Cerebellar cortex (tissue), 1 donor: Measurements from ENCODE around the gene STPG1.
"Not testable (repeated sequence)": the region's sequence is repeated elsewhere in the genome, so short reads cannot be mapped to it uniquely, and the experiment has no call there.

Experiments used
- DNase-seq: peaks from one replicate; pipeline ENCODE4 v3.0.0-alpha.2; 2015; ENCODE audit warnings: low spot score

The STPG1 gene, protein sequence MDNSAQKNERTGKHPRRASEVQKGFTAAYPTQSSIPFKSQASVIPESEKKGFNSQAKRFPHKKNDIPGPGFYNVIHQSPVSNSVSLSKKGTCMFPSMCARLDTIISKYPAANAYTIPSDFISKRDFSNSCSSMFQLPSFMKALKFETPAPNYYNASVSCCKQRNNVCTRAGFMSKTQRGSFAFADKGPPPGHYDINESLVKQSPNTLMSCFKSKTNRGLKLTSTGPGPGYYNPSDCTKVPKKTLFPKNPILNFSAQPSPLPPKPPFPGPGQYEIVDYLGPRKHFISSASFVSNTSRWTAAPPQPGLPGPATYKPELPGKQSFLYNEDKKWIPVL

DNA sequence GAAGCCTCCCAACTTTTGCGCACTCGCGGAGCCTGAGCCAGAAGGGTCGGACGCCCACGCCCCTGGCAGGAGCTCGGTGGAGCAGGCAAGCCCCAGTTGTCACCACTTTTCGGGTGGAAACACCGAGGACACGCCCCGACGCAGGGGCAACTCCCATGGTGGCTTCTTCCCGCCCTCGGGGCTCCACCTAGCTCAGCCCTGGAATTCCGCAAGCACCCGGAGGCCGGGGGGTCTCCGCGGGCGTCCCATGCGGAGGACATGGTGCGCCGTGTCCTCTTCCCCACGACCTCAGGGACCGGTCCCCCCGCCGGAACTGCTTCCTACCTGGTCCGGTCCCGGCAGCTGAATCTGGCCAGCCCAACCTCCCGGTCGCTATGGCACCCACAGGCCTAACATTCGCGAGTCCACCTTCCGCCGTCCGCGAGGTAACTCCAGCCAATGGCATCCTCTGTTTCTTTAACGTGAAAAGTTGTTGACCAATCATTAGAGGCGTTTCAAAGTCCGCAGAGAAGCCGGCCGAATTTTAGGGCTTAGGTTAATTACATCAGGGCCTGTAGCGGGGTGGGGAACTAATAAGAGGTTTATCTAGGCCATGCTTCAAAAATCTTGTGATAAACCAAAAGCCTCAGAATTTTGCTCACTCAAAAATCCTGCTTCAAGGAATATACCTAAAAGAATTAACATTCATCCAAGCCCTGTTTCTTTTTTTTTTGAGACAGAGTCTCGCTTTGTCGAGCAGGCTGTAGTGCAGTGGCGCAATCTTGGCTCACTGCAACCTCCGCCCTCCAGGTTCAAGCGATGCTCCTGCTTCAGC is at the start of gene STPG1:
Gene STPG1 (minus strand): TSS at position 433 of the 814 bp plus-strand sequence. CDS start 12,394 bp downstream, outside the sequence.
- DNase-seq = peak; percentile 97

DNA sequence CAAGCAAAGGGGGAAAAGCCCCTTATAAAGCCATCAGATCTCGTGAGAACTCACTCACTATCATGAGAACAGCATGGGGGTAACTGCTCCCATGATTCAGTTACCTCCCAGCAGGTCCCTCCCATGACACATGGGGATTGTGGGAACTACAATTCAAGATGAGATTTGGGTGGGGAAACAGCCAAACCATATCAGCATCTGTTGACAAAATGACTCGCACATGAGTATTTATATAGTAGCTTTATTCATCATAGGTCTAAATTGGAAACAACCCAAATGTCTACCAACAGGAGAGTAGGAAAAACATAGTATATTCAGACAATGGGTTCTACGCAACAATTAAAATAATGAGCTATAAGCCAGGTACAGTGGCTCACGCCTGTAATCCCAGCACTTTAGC is 48.5 kb upstream of the STPG1 start:
- not testable (repeated sequence) for DNase-seq

DNA sequence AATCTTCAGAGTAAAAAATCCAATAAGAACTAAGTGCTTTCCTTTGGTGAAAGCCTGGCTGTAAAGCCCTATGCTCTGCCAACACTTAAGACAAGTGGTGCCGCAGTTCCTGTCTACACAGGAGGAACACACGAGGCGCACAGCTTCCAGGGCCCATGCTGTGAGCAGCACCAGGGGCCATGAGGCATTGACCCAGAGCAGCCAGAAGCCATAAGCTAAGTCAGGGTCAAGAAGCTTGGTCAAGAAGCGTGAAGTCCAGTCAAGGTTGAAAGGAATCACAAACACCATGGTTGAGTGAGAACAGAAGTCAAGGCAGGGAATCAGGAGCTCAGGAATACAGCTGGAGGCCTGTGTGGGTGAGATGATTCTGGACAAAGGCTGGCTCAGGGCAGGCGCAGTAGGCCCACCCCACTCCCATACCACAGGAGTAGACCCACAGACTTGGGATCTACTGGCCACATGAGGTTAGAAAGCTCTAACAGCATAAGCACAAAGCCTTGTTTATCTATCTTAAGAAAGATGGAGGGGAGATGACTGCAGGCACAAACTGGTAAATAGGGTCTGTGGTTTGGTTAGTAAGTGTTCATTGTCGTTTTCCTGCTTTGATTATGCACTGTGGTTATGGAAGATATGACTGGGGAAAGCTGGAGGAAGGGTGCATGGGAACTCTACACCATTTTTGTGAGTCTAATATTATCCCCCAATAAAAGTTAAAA is 46.1 kb upstream of the STPG1 start:
- DNase-seq = no peak

DNA sequence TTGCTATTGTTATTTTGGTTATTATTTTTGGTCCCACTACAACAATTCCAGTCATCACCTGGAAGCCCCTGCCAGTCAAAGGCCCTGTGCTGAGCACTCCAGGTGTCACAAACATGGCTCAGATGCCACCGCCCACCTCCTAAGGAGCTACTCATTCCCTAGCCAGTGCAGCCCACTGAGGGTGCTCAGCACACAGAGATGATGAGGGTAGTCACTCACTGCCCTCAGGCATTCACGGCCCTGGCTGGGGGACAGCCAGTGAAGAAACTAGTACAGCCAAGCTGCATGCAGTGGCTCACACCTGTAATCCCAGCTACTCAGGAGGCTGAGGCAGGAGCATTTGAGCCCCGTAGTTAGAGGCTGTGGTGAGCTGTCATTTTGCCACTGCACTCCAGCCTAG is 44.3 kb upstream of the STPG1 start:
- no peak for DNase-seq

DNA sequence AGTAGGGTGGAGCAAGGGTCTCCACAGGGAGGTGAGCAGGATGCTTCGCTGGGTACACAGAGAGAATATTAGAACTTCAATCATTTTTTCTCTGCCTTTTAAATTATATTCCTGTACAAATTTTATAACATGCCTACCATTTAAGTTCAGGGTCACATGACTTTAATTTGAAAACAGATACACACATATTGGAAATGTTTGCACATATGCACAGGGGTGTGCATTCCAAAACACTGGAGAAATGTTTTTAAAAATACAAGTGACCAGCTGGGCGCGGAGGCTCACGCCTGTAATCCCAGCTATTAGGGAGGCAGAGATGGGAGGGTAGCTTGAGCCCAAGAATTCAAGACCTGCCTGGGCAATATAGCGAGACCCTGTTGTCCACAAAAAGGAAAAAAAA is 41.7 kb upstream of the STPG1 start:
- DNase-seq = no peak

DNA sequence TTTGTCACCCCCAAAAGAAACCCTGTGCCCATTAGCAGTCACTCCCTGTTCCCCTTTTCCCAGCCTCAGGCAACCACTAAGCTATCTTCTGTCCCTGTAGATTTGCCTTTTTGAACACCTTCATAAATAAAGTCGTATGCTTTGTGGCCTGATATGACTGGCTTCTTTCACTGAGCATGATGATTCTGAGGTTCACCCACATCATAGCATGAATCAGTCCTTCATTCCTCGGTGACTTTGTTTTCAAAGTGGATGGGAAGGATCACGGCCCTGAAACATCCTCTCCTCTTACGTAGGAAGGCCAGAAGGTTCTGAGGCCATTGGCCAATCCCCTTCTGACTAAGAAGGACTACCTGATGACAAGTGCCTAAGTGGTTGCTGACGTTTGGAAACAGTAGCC is 41.1 kb upstream of the STPG1 start:
- DNase-seq = no peak

DNA sequence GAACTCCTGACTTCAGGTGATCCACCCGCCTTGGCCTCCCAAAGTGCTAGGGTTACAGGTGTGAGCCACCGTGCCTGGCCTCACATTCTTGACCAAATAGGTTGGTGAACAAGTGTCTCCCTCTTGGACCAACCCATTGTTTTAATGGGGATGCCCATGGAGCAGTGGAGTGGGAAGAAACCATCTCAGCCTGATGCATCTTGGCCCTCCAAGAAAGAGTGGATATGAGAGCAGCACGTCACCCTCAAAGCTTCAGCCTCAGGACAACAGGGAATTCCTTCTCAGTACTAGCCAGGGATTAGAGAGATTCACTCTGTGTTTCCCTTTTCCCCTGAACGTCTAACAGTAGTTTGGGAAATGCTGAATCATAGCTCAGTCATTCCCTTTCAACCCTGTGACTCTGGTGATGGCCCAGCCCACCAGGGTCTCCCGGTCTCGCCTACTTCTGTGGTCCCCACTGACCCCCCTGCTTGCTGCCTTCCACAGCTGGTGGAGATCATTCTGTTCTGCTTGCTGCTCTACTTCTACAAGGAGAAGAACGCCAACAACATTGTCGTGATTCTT is 39.4 kb upstream of the STPG1 start:
- no peak for DNase-seq

DNA sequence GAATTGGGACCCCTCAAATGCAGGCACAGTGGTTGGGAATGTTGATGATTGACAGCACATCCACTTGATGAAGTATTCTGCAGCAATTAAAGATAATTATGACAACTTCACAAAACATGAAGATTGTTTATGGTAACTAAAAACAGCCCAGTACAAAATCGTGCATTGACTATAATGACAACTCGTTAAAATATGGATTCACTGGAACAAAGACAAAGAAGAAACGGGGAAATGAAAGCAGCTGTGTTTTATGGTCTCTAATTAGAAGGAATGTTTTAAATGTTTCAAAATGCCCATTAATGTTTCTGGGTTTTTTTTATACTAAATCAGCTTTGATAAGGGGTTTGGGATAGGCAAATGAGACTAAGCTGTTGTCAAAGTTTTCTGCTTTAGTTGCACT is 38.2 kb upstream of the STPG1 start:
- no peak for DNase-seq

DNA sequence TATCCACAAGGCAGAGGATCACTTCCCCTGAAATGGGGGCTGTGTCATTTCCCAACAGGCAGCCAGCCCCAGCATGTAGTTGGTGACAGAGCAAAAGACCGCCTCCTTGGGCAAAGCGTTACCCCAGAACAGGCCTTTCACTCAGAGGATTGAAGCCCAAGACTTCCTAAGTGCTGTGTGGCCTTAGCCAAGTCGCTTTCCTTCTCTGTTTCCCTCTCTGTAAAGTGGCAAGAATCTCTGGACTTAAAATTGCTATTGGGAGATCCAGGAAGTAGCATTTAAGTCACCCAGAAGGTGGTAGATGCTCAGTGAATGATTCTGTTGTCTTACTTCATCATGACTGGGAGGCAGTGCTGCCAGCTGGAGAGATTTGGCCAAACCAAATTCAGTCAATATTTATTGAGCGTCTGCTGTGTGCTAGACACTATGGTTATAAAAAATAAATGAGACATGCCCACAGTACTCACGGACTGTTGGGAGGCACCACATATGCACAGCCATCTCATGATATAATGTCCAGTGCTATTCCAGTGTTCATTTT is 37.3 kb upstream of the STPG1 start:
- DNase-seq = no peak

DNA sequence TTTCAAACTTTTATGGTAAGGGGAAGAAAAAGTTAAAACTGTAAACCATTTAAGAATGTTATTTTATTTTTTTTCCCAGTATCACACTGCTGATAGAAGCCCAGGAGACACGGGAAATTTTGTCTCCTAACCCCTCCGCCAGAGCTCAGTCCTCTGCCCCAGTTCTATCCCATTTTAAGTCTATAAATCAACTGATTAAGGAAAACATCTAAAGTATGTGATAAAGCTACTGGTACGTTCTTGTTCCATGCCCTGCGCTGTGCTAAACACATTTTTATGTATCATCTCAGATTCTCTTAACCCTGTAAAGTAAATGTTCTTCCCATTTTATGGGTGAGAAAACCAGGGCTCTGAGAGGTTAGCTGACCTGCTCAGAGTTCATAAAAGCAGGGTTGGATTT is 36.7 kb upstream of the STPG1 start:
- DNase-seq = no peak

DNA sequence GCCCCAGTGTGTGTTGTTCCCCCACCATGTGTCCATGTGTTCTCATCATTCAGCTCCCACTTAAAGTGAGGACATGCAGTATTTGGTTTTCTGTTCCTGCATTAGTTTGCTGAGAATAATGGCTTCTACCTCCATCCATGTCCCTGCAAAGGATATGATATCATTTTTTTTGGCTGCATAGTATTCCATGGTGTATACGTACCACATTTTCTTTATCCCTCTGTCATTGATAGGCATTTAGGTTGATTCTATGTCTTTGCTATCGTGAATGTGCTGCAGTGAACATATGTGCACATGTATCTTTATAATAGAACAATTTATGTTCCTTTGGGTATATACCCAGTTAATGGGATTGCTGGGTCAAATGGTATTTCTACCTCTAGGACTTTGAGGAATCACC is 32.9 kb upstream of the STPG1 start:
- DNase-seq = not testable (repeated sequence)

DNA sequence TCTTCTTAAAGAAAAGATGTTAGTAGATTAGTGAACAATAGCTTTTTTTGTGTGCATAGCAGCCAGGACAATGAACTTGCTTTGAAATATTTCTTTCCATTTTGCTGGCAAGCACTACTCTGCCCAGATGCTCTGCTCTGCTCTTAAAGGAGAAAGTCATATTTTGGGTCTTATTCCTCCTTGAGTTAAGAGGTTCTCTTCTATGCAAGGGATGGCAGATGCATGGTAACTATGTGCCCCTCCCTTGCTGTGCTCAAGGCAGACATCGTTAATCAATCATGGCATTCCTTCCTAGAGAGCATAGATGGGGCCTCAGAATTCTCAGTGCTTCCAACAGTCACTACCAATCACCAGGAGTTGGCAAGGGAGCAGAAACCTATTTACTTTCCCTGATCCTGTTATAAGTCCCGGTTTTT is 29.7 kb upstream of the STPG1 start:
- DNase-seq = no peak

DNA sequence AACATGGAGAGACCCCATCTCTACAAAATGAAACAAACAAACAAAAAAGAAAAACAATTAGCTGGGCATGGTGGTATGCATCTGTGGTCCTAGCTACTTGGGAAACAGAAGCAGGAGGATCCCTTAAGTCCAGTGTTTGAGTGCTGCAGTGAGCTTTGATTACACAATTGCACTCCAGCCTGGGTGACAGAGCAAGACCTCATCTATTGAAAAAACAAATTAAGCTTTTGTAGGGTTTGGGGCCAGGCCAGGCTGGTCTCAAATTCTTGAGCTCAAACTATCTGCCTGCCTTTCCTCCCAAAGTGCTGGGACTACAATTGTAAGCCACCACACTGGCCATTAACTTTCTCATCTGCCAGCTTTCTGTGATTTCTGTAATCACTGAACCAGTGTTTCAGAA is 29.2 kb upstream of the STPG1 start:
- no peak for DNase-seq

DNA sequence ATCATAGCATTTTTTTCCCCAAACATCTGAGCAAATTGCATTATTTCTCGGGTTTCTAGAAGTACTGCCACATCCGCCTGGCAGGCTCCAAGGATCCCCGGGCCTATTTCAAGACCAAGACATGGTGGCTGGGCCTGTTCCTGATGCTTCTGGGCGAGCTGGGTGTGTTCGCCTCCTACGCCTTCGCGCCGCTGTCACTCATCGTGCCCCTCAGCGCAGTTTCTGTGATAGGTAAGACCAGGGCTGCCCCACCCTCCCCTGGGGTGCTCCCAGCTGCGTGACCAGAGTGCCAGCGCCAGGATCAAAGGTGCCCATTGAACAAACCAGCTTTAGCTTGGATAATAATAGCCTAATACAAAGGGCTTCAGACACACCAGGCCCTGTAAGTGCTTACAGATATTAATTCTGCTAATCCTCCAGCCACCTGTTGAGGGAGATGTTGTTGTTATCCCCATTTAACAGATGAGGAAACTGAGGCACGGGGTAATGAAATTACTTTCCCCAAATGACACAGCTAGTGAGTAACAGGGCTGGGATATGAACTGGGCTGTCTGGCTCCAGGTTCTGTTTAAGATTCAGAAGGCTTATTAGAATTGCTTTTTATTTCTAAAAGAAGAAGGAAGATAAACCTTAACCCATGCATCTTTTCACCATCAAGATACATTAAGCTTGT is 28.6 kb upstream of the STPG1 start:
- no peak for DNase-seq

DNA sequence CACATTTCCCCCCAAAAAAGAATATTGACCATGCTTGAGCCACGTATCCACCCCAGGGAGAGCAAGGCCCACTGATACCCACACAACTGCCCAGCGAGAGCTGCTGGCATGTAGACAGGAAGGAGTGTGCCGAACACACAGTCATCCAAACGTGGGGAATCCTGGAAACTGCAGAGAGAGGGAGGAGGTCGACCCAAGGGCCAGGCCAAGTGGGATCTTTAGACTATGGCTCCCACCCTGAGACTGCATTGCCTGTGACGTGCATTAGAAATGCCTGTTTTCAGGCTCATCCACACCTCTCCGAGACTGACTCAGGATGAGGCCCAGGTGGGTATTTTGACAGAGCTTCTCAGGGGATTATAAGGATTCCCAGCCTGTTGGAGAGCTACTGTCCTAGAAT is 27.9 kb upstream of the STPG1 start:
- DNase-seq = no peak

DNA sequence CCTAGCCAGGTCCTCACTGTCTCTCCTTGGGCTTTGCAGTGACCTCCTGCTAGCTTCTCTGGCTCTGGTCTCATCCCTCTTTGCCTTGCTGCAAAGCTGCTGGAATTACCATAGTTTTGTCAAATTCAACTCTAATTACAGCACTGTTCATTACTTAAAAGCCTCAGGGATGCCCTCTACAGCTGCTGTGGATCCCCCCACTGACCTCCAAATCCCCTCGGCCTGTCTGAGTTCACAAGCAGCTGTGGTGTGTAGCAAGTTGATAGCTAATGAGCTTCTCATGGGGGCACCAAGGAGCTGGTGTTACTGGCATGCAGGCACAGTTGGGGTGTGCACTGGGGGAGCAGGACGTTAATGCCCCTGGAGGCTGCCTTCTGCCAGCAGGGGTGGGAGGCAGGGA is 26.9 kb upstream of the STPG1 start:
- DNase-seq = no peak

DNA sequence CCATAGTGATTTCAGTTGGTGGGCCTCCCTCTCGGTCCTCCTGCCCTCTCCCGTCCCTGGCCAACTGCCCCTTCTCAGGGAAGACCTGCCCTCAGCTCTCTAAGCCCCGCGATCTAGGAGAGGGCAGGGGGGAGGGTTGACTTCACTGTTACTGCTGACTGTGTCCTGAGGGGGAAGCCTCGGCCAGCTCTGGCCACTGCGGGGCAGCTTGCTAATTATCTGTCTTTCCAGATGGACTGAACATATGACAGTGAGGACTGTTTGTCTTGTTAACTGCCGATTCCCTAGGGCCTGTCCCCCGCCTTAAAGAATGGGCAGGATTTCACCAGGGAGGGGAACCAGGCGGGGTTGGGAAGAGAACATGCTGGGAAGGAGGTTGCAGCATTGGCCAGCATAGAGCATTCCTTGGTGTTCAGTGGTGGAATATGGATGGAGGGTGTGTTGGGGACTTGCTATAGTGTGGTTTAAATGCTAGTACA is 24.9 kb upstream of the STPG1 start:
- peak; percentile 96 for DNase-seq

DNA sequence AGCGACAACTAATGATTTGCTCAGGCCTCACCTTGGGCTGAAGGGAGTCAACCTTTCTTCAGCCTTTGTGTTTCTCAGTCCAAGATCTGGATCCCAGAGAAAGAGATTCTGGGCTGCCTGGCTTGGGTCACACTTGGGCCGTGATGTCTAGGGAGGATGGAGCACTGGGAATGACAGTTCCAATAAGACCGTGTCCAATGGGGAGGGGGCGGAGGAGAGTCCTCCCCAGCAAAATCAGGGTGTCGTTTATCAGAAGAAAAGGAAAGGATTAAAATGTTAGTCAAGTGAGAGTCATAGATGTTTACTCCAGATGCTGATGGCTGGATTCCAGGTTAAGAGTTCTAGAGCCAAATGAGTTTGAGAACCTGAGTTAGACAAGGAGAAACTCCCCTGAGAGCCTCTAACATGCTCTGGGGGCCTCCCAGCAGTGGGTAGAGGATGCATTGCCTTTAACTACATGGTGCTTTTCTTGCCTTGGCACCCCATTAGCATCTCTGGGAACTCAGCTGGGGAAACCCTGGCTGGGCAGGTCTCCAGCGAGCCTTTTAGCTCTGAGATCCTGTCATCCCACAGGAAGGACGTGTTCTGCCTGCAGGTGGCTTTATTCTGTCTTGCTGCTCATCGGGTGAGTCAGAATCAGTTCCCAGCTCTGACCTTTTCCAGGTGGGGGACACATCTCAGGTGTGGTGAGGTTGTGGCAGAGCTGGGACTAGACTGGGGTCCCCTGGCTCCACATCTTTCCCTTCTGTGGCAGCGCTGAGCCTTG is 24.2 kb upstream of the STPG1 start:
- peak; percentile 66 for DNase-seq

DNA sequence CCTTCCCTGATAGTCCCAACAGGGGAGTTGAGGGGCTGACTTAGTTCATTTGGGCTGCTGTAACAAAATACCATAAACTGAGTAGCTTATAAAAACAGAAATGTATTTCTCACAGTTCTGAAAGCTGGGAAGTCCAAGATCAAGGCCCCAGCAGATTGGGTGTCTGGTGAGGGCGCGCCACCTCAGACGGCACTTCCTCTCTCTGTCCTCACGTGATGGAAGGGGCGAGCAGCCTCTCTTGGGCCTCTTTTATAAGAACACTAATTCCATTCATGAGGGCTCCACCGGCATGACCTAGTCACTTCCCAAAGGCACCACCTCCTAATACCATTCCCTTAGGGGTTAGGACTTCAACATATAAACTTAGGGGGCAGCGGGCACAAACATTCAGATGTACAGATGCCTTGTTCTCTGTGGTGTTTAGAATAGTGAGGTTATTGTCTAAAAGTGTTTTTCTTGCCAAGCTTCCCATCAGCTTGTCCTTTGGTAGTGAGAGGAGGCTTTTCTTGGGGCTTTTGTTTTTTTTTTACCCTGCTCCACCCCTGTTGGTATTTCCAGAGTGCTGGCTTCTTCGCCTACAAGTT is 22.3 kb upstream of the STPG1 start:
- DNase-seq = no peak

DNA sequence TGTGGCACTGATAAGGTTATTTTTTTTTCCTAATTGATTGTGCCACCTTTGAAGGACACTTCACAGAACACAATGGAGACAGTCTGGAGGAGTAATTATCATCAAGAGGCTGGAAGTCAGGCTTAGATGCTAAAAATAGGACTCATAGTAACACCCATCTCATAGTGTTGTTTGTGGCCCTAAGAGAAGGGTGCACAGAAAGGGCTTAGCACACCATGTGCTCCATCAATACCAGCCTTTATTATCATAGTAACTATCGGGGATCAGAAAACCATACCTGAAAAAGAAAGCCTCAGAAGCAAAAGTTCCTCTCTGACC is 13.9 kb upstream of the STPG1 start:
- DNase-seq = no peak
